GM23248 (cell line): ENCODE measurements around the gene GTF2F2.

ENCODE experiments used
- EZH2 ChIP-seq: fragments of 200-600 bp; sonication (generic); IDR thresholded peaks from 2 replicates; pipeline ENCODE4 v1.6.1; 2018; ENCODE audit warnings: antibody characterized with exemption, mild to moderate bottlenecking; ENCODE audit not compliant: insufficient read depth, poor library complexity, severe bottlenecking
- EZH2phosphoT487 ChIP-seq: fragments of 200-600 bp; sonication (generic); IDR thresholded peaks from 2 replicates; pipeline ENCODE4 v1.6.1; 2018; ENCODE audit warnings: antibody characterized with exemption, moderate library complexity, mild to moderate bottlenecking, low read depth; ENCODE audit not compliant: insufficient read depth

GRCh38 chr13:45242070-45242469, 121.8 kb downstream of the GTF2F2 start:
- TF ChIP-seq EZH2 (no peak), EZH2phosphoT487 (no peak)
